Measurements from ENCODE around the gene SUCO.

GRCh38 chr1:172616195-172616594 lies 83.2 kb downstream of the SUCO start:
- no peak for TF ChIP-seq CTCF (IDR thresholded peaks at IDR 0.05 in 4 of 5, conservative IDR thresholded peaks at IDR 0.05 in 1 of 5)
- TF ChIP-seq POLR2A (IDR thresholded peaks at IDR 0.05): no peak

All from gastrocnemius medialis (tissue), 4 donors.